BE2C (cell line): ENCODE measurements around the gene FSTL4.

ENCODE experiments used
- DNase-seq: peaks from one replicate; pipeline ENCODE4 v3.0.0-alpha.2; 2020
- H3K27me3 ChIP-seq: fragments of 250-450 bp; sonication (Bioruptor Pico); 2 replicates; pipeline ENCODE4 v1.5.1; 2020; ENCODE audit warnings: mild to moderate bottlenecking
- H3K36me3 ChIP-seq: fragments of 250-450 bp; sonication (Bioruptor Pico); 2 replicates; pipeline ENCODE4 v1.5.1; 2020; ENCODE audit warnings: mild to moderate bottlenecking
- H3K4me1 ChIP-seq: fragments of 250-450 bp; sonication (Bioruptor Pico); 2 replicates; pipeline ENCODE4 v1.5.1; 2020
- H3K4me3 ChIP-seq: 2 replicates; pipeline ENCODE4 v1.5.1; 2011; ENCODE audit warnings: low read depth, low read length
- H3K9me3 ChIP-seq: fragments of 250-450 bp; sonication (Bioruptor Pico); 2 replicates; pipeline ENCODE4 v1.5.1; 2020
- CTCF ChIP-seq: IDR thresholded peaks from 2 replicates; pipeline ENCODE4 v1.5.1; 2012; ENCODE audit warnings: mild to moderate bottlenecking, low read depth, low read length

Gene FSTL4

DNA sequence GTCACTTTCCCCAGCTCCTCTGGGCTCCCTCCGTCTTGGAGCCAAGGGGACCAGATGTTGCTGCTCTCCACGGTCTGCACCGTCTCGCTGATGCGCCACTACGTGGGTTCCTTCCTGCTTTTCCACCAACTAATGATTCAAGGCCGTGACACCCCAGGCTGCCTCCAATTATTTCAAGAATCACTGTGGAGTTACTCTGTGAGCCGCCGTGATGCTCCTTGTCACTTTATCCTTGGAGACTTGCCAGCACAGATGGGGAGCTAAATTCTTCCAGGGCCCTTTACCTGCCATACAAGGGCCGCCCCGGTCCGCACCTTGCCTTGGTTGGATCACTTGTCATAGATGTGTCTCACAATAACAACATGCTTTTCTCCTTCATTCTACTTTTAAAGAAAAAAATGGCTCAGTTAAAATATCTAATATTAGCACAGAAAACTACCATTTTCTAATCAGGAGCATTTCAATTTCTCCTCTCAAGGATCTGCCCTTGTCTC, 202.0 kb downstream of the FSTL4 start:
- Histone ChIP-seq H3K4me3 (no peak overlapping the region), H3K36me3 (no peaks in the 10 kb centered on the region), H3K4me1 (no peaks in the 10 kb centered on the region), H3K27me3 (peaks cover 4% of the 10 kb centered on the region), H3K9me3 (no peaks in the 10 kb centered on the region)
- no peak for TF ChIP-seq CTCF
- no peak for DNase-seq

DNA sequence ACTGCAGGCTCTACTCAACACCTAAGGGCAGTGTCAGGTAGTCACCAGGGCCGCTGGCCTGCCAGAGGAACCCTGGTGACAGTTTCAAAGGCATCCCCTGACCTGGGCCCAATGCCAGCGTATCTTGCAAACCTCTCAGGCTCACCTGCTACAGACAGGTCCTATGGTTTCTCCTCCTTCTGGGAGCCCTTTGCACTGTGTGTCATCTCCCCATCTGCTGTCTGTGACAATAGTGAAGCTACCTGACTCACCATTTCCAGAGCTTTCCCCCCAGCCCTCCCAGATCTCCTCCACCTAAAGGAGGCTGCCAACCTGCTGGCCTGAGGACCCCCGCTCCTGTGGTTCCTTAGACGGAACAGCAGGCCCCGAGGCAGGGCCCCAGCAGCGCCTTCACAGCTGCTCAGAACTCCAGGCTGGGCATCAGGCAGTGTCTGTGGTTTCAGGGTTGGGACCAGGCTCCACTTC, 203.1 kb downstream of the FSTL4 start:
- Histone ChIP-seq H3K4me3 (no peak overlapping the region), H3K9me3 (no peaks in the 10 kb centered on the region), H3K4me1 (no peaks in the 10 kb centered on the region), H3K27me3 (peaks cover 1% of the 10 kb centered on the region), H3K36me3 (no peaks in the 10 kb centered on the region)
- TF ChIP-seq CTCF = no peak
- no peak for DNase-seq

DNA sequence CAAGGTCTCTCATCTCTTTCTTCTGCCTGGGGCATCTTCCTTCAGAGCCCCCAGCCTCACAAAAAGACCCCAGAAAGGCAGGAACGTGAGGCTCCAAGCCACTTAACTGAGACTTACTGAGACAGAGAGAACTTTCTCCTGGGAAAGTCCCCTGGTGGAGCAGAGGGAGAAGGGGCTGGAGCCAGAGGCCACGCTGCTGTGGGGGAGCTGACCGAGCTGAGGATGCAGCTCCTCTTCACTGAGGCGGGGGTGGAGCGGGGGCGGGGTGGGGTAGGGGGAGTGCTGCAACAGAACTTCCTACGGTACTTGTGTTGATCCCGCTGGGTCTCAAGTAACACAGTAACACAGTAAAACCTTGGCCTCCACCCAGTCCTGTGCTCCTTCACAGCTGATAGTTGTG, 204.0 kb downstream of the FSTL4 start:
- no peak for TF ChIP-seq CTCF
- DNase-seq = no peak
- Histone ChIP-seq H3K36me3 (no peaks in the 10 kb centered on the region), H3K9me3 (no peaks in the 10 kb centered on the region), H3K4me1 (no peaks in the 10 kb centered on the region), H3K4me3 (no peak overlapping the region), H3K27me3 (no peaks in the 10 kb centered on the region; the same call in none of the 2 replicates)

DNA sequence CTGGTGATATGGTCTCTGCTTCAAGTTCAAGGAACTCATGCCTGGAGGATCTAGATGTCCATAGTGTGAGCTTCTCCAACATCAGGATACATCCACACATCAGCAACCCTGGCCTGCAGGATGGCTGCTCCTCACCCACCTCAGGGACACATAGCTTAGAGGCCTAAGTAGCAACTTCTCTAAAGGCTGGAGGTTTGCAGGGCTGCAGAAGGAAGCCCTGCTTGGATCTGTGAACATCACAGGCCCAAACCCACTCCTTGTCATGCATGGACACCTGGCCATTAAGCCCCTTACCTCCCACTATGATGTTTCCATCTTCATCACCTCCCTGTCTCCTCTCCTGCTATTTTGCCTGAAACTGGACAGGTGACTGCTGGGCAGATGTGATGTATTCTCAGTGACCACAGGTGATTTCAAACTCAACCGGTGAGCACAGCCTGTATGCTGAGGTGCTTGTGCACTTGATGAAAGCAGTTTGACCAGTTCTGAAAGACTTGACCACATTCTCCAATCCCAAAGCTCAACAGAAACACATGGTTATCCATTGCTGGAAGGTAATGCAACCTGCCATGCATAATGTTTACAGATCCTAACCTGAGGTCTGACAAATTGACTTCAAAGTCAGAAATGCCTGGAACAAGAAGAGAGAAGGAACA, 205.2 kb downstream of the FSTL4 start:
- no peaks in the 10 kb centered on the region for H3K27me3 ChIP-seq
- H3K4me1 ChIP-seq = no peaks in the 10 kb centered on the region
- H3K36me3 ChIP-seq = no peaks in the 10 kb centered on the region
- no peak overlapping the region for H3K4me3 ChIP-seq
- no peaks in the 10 kb centered on the region for H3K9me3 ChIP-seq
- no peak for TF ChIP-seq CTCF
- DNase-seq = no peak

DNA sequence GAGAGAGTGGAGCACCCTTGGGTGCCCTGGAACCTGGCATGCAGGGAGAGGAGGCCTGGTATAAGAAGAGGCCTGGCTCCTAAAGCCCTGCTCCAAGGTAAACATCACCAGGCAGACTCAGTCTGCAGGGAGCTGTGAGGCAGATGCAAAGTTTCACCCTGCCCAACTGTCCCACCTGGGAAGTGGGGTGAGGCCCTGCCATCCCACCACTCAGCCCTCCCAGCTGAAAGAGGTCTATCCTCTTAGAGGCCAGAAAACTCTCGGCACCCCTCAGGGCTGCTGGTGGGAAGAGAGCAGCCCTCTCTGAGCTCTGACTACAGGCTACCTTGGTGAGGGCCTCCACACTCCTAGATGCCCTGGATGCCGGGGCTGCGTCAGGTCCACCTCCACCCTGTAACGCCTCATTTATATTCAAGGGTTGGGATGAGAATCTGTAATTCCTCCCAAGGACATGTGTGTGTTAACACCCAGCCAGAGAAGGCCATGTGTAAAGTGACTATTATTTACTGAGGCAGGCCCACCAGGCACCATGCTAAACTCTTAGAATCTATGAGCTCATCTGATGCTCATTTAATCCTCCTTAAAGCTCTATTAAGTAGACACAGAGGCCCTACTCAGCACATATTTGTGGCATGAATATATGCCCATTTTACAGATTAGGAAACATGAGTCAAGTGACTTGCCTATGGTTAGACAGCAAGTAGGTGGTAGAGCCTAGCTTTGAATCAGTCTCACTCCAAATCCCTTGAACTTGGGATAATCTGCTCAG, 205.9 kb downstream of the FSTL4 start:
- H3K4me1 ChIP-seq = no peaks in the 10 kb centered on the region
- no peaks in the 10 kb centered on the region for H3K36me3 ChIP-seq
- no peak overlapping the region for H3K4me3 ChIP-seq
- TF ChIP-seq CTCF = no peak
- H3K27me3 ChIP-seq = no peaks in the 10 kb centered on the region
- H3K9me3 ChIP-seq = no peaks in the 10 kb centered on the region
- no peak for DNase-seq
